HepG2 (cell line): Measurements from ENCODE around the gene TTC31. TPM values are rescaled to one million over a fixed set of nuclear protein-coding genes. Genes with fewer than 3 reads are reported as not detected.

Experiments
- RXRA ChIP-seq: sonication (generic); formaldehyde crosslinking; IDR thresholded peaks from 2 replicates; pipeline ENCODE4 v1.5.1; 2020; ENCODE audit warnings: missing genetic modification reagents
- TP53 ChIP-seq: sonication (generic); formaldehyde crosslinking; conservative IDR thresholded peaks from 2 replicates; pipeline ENCODE4 v1.4.0; 2020; ENCODE audit warnings: missing genetic modification reagents
- ZMAT3 ChIP-seq: sonication (generic); formaldehyde crosslinking; conservative IDR thresholded peaks from 2 replicates; pipeline ENCODE4 v1.7.0; 2021; ENCODE audit warnings: missing genetic modification reagents
- ZNF232 ChIP-seq: sonication (generic); formaldehyde crosslinking; IDR thresholded peaks from 2 replicates; pipeline ENCODE4 v1.4.0; 2020; ENCODE audit warnings: missing genetic modification reagents, borderline replicate concordance
- ZNF296 ChIP-seq: sonication (generic); formaldehyde crosslinking; conservative IDR thresholded peaks from 2 replicates; pipeline ENCODE4 v1.5.0; 2020; ENCODE audit warnings: mild to moderate bottlenecking, missing genetic modification reagents
- ZNF879 ChIP-seq: sonication (generic); formaldehyde crosslinking; IDR thresholded peaks from 2 replicates; pipeline ENCODE4 v1.8.1; 2023; ENCODE audit warnings: missing genetic modification reagents
- polyA plus RNA-seq, 8 experiments: library from polyadenylated mRNA; depleted of rRNA in 3 of 8; stranded (reverse) in 7 of 8; unstranded in 1 of 8; fragments of >200 nt; fragmentation: Illumina TruSeq in 4 of 8; extraction: Trizol in 4 of 8; gene quantifications; 2 replicates each; pipeline versions ENCODE4 v1.2.1 to v1.2.3, GENCODE V29; 2011 to 2016; ENCODE audit warnings: low read depth in 4 of 8, missing spikeins in 1 of 8, mixed read lengths in 1 of 8; ENCODE audit not compliant: insufficient read depth in 1 of 8
- total RNA-seq, 5 experiments: library from RNA; depleted of rRNA; stranded (reverse); fragments of >200 nt; fragmentation: Illumina TruSeq; extraction: Trizol; gene quantifications; 2 replicates each; pipeline ENCODE4 v1.2.3, GENCODE V29; 2016; ENCODE audit warnings: low read depth in 1 of 5
- TF ChIP-seq, protein P1 (sequence below): sonication (generic); formaldehyde crosslinking; IDR thresholded peaks from 2 replicates; pipeline ENCODE4 v1.4.0; 2020; ENCODE audit warnings: missing genetic modification reagents
- TF ChIP-seq, protein P2 (sequence below): sonication (generic); formaldehyde crosslinking; IDR thresholded peaks from 2 replicates; pipeline ENCODE4 v1.5.1; 2020; ENCODE audit warnings: missing genetic modification reagents, mild to moderate bottlenecking, borderline replicate concordance
- TF ChIP-seq, protein P3 (sequence below), 2 experiments: IDR thresholded peaks; 2 replicates each; pipeline ENCODE4 v1.6.1; 2011 to 2012; ENCODE audit warnings: low read length in 2 of 2, borderline replicate concordance in 1 of 2, low read depth in 1 of 2, mild to moderate bottlenecking in 1 of 2, moderate library complexity in 1 of 2
- TF ChIP-seq, protein P4 (sequence below): sonication (generic); formaldehyde crosslinking; IDR thresholded peaks from 2 replicates; pipeline ENCODE4 v1.4.0; 2020; ENCODE audit warnings: missing genetic modification reagents, borderline replicate concordance

Gene TTC31
- total and polyA plus RNA-seq, 2 of the 13 experiments (the other 11 are each of a cell fraction or from before 2014, with no cell fraction given), result 28.3 to 39.5 TPM

DNA sequence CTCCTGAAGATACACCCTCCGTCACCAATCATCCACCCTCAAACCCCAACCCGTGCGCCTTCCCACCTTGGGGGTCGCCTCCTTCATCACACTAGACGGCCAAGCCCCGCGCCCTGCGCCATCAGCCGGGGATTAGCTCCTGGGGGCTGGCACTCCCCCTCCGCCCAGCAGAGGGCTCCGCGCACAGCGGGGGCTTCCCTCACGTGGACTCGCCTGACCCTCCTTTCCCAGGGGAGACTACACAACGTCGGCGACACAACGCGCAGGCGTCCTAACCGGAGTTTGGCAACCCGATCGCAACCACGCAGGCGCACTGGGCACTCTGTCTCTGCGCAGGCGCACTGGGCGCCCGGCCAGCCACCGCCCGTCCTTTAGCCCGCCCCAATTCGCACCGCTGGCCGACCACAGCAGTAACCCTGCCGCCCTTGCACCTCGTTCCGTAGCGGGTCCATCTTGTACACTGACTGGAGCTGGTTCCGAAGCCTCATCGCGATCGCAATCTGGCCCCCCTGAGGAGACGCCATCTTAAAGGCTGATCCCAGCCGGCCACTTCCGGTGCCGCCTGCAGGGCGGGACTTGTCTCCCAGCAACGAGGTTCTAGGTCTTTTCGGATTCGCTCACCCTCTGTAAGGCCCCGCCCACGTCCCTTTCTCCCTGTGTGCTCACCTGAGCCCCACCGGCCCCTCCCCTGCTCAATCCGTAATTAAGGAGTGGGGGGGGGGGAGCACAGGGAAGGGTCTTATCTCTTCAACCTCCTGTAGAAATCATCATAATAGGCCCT lies 24.5 kb downstream of the TTC31 start, which contains the start of gene PCGF1 (continued):
- TF ChIP-seq ZNF879 (CRISPR knock-in tag) (peak; percentile 72; the same call in 1 of the 2 replicates), ZNF232 (CRISPR knock-in tag) (peak; percentile 82; the same call in 1 of the 2 replicates), ZMAT3 (peak; percentile 36; the same call in 1 of the 2 replicates), TP53 (CRISPR knock-in tag) (0 out of 2 replicates have a peak, but pooled peaks have one; percentile 19), ZNF296 (CRISPR knock-in tag) (no peak), RXRA (CRISPR knock-in tag) (peak; percentile 98)
- TF ChIP-seq, protein P1, sequence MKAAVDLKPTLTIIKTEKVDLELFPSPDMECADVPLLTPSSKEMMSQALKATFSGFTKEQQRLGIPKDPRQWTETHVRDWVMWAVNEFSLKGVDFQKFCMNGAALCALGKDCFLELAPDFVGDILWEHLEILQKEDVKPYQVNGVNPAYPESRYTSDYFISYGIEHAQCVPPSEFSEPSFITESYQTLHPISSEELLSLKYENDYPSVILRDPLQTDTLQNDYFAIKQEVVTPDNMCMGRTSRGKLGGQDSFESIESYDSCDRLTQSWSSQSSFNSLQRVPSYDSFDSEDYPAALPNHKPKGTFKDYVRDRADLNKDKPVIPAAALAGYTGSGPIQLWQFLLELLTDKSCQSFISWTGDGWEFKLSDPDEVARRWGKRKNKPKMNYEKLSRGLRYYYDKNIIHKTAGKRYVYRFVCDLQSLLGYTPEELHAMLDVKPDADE (CRISPR knock-in tag), result no peak
- TF ChIP-seq, protein P2, sequence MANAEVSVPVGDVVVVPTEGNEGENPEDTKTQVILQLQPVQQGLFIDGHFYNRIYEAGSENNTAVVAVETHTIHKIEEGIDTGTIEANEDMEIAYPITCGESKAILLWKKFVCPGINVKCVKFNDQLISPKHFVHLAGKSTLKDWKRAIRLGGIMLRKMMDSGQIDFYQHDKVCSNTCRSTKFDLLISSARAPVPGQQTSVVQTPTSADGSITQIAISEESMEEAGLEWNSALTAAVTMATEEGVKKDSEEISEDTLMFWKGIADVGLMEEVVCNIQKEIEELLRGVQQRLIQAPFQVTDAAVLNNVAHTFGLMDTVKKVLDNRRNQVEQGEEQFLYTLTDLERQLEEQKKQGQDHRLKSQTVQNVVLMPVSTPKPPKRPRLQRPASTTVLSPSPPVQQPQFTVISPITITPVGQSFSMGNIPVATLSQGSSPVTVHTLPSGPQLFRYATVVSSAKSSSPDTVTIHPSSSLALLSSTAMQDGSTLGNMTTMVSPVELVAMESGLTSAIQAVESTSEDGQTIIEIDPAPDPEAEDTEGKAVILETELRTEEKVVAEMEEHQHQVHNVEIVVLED (CRISPR knock-in tag), result peak; percentile 74; the same call in 1 of the 2 replicates
- TF ChIP-seq, protein P3, sequence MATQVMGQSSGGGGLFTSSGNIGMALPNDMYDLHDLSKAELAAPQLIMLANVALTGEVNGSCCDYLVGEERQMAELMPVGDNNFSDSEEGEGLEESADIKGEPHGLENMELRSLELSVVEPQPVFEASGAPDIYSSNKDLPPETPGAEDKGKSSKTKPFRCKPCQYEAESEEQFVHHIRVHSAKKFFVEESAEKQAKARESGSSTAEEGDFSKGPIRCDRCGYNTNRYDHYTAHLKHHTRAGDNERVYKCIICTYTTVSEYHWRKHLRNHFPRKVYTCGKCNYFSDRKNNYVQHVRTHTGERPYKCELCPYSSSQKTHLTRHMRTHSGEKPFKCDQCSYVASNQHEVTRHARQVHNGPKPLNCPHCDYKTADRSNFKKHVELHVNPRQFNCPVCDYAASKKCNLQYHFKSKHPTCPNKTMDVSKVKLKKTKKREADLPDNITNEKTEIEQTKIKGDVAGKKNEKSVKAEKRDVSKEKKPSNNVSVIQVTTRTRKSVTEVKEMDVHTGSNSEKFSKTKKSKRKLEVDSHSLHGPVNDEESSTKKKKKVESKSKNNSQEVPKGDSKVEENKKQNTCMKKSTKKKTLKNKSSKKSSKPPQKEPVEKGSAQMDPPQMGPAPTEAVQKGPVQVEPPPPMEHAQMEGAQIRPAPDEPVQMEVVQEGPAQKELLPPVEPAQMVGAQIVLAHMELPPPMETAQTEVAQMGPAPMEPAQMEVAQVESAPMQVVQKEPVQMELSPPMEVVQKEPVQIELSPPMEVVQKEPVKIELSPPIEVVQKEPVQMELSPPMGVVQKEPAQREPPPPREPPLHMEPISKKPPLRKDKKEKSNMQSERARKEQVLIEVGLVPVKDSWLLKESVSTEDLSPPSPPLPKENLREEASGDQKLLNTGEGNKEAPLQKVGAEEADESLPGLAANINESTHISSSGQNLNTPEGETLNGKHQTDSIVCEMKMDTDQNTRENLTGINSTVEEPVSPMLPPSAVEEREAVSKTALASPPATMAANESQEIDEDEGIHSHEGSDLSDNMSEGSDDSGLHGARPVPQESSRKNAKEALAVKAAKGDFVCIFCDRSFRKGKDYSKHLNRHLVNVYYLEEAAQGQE (IDR thresholded peaks at IDR 0.05; ENCODE audit: borderline replicate concordance in 1 of 2, low read depth in 1 of 2, low read length in 2 of 2), result peak in 1 of 2 experiments; percentile 28; a peak in 1 of 4 replicates
- TF ChIP-seq, protein P4, sequence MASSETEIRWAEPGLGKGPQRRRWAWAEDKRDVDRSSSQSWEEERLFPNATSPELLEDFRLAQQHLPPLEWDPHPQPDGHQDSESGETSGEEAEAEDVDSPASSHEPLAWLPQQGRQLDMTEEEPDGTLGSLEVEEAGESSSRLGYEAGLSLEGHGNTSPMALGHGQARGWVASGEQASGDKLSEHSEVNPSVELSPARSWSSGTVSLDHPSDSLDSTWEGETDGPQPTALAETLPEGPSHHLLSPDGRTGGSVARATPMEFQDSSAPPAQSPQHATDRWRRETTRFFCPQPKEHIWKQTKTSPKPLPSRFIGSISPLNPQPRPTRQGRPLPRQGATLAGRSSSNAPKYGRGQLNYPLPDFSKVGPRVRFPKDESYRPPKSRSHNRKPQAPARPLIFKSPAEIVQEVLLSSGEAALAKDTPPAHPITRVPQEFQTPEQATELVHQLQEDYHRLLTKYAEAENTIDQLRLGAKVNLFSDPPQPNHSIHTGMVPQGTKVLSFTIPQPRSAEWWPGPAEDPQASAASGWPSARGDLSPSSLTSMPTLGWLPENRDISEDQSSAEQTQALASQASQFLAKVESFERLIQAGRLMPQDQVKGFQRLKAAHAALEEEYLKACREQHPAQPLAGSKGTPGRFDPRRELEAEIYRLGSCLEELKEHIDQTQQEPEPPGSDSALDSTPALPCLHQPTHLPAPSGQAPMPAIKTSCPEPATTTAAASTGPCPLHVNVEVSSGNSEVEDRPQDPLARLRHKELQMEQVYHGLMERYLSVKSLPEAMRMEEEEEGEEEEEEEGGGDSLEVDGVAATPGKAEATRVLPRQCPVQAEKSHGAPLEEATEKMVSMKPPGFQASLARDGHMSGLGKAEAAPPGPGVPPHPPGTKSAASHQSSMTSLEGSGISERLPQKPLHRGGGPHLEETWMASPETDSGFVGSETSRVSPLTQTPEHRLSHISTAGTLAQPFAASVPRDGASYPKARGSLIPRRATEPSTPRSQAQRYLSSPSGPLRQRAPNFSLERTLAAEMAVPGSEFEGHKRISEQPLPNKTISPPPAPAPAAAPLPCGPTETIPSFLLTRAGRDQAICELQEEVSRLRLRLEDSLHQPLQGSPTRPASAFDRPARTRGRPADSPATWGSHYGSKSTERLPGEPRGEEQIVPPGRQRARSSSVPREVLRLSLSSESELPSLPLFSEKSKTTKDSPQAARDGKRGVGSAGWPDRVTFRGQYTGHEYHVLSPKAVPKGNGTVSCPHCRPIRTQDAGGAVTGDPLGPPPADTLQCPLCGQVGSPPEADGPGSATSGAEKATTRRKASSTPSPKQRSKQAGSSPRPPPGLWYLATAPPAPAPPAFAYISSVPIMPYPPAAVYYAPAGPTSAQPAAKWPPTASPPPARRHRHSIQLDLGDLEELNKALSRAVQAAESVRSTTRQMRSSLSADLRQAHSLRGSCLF (CRISPR knock-in tag), result no peak
